Stimulated activated CD4-positive, alpha-beta T cell treated with anti-CD3 and anti-CD28 coated beads, Interleukin-1b, Interleukin-23, amount 100 ng/mL, for 24 hours (primary cell): ENCODE data around the gene INPPL1.

Experiments used
- DNase-seq, 4 experiments: peaks; one replicate each; pipeline ENCODE4 v3.0.0-alpha.2; 2020; ENCODE audit warnings: low read depth in 4 of 4, low spot score in 1 of 4

INPPL1 gene

DNA sequence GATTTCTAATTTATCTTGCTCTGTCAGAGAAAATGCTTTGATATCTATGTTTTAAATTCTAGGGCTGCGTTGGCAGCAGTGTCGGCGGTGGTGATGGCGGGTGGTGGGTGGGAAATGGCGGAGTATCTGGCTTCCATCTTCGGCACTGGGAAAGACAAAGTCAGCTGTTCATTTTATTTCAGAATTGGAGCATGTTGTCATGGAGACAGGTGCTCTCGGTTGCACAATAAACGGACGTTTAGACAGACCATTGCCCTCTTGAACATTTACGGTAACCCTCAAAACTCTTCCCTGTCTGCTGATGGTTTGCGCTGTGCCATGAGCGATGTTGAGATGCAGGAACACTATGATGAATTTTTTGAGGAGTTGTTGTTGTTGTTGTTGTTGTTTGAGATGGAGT is 55.5 kb downstream of the INPPL1 start:
- DNase-seq: no peak

DNA sequence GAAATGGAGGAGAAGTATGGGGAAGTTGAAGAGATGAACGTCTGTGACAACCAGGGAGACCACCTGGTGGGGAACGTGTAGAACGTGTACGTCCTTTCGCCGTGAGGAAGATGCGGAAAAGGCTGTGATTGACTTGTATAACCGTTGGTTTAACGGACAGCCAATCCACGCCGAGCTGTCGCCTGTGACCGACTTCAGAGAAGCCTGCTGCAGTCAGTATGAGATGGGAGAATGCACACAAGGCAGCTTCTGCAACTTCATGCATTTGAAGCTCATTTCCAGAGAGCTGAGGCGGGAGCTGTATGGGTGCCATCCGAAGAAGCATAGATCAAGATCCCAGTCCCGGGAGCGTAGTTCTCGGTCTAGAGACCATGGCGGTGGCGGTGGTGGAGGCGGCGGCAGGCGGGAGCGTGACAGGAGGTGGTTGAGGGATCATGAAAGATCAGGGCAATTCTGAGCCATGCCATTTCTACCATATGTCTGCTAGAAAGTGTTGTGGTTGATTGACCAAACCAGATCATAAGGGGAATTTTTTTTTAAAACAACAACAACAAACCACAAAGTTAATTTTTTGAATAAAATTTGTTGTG is 56.3 kb downstream of the INPPL1 start:
- DNase-seq: no peak

DNA sequence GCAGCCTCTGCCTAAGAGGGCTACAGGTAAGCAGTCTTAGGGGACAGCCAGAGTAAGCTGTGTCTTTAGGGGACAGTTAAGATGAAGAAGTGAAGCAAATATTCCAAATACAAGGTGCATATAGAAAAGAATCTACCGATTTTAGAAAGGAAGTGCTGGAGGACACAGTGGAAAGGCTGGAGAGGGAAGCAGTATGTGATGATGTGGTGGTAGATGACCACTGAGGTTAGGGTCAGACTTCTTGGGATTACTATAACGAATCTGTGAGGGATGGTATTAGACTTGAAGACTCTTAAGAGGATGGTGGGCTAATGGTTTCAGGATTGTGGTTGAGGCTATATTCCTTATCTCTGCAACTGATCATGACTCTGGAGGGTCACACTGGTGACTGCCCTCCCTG is 59.4 kb downstream of the INPPL1 start:
- no peak for DNase-seq

DNA sequence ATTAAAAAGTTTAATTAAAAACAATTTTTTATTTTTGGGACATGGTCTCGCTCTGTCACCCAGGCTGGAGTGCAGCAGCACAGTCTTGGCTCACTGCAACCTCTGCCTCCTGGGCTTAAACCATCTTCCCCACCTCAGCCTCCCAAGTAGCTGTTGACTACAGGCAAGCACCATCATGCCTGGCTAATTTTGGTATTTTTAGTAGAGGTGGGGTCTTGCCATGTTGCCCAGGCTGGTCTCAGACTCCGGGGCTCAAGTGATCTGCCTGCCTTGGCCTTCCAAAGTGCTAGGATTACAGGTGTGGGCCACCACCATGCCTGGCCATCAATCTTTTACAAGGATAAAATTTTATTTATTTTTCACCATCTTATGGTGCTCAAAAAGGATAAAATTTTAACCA is 62.7 kb downstream of the INPPL1 start:
- DNase-seq: no peak
